ENCODE data around the gene CIDEC. TPM values are rescaled to one million over a fixed set of nuclear protein-coding genes. Genes with fewer than 3 reads are reported as not detected.
A peak's percentile ranks its signal among the peaks of the same experiment; 100 is the strongest.

Gene CIDEC
- total and polyA plus RNA-seq, 2 of the 13 experiments (the other 11 are each of a cell fraction or from before 2014, with no cell fraction given), result 2.5 to 10.4 TPM

GRCh38 chr3:9898467-9899241, 18.6 kb upstream of the CIDEC start (continued):
- TF ChIP-seq DRAP1 (CRISPR knock-in tag; IDR thresholded peaks at IDR 0.05), result peak; percentile 42; the same call in 1 of the 2 replicates
- 0 out of 2 replicates have a peak, but pooled peaks have one; percentile 14 for TF ChIP-seq SP5 (CRISPR knock-in tag; IDR thresholded peaks at IDR 0.05; ENCODE audit: borderline replicate concordance, low read depth)
- no peak for TF ChIP-seq CAMTA2 (CRISPR knock-in tag; IDR thresholded peaks at IDR 0.05; ENCODE audit: borderline replicate concordance)
- no peak for TF ChIP-seq THRA (CRISPR knock-in tag; IDR thresholded peaks at IDR 0.05; ENCODE audit: borderline replicate concordance)
- no peak for TF ChIP-seq MEIS2 (CRISPR knock-in tag; IDR thresholded peaks at IDR 0.05)
- peak; percentile 23; the same call in 1 of the 2 replicates for TF ChIP-seq CREB1 (IDR thresholded peaks at IDR 0.05)
- no peak; the same call in 1 of the 2 replicates for TF ChIP-seq CREB1 (CRISPR knock-in tag; IDR thresholded peaks at IDR 0.05)
- peak; percentile 52; the same call in 1 of the 2 replicates for TF ChIP-seq MAX (IDR thresholded peaks at IDR 0.05)
- TF ChIP-seq ZNF777 (CRISPR knock-in tag; IDR thresholded peaks at IDR 0.05), result no peak
- no peak for TF ChIP-seq NKX3-1 (CRISPR knock-in tag; IDR thresholded peaks at IDR 0.05)
- no peak for TF ChIP-seq TCF12 (IDR thresholded peaks at IDR 0.05)
- TF ChIP-seq TCF12 (CRISPR knock-in tag; IDR thresholded peaks at IDR 0.05), result no peak
- no peak for TF ChIP-seq SOX13 (IDR thresholded peaks at IDR 0.05)
- TF ChIP-seq SOX13 (CRISPR knock-in tag; conservative IDR thresholded peaks at IDR 0.05 in 1 of 2, IDR thresholded peaks at IDR 0.05 in 1 of 2), result peak in 1 of 2 experiments; percentile 25; a peak in 1 of 4 replicates
- TF ChIP-seq PATZ1 (CRISPR knock-in tag; IDR thresholded peaks at IDR 0.05), result peak; percentile 89
- TF ChIP-seq RFX1 (IDR thresholded peaks at IDR 0.05), result no peak
- no peak; the same call in 1 of the 2 replicates for TF ChIP-seq ZNF362 (CRISPR knock-in tag; IDR thresholded peaks at IDR 0.05; ENCODE audit: borderline replicate concordance)
- no peak for TF ChIP-seq MIXL1 (CRISPR knock-in tag; IDR thresholded peaks at IDR 0.05)
- no peak for TF ChIP-seq NFYB (CRISPR knock-in tag; IDR thresholded peaks at IDR 0.05)
- TF ChIP-seq SATB2 (CRISPR knock-in tag; IDR thresholded peaks at IDR 0.05), result no peak
- no peak for TF ChIP-seq ZNF577 (CRISPR knock-in tag; IDR thresholded peaks at IDR 0.05; ENCODE audit: borderline replicate concordance, low read depth)
- TF ChIP-seq MYPOP (CRISPR knock-in tag; IDR thresholded peaks at IDR 0.05), result peak; percentile 57; the same call in 1 of the 2 replicates
- no peak for TF ChIP-seq MTF2 (CRISPR knock-in tag; IDR thresholded peaks at IDR 0.05; ENCODE audit: borderline replicate concordance)
- 0 out of 2 replicates have a peak, but pooled peaks have one; percentile 42 for TF ChIP-seq PITX1 (CRISPR knock-in tag; IDR thresholded peaks at IDR 0.05)
- TF ChIP-seq YY1 (IDR thresholded peaks at IDR 0.05; ENCODE audit: insufficient read depth, insufficient replicate concordance, low read depth, low read length), result no peak

Data from HepG2 (cell line).